ENCODE data around the gene NUBPL.
"Not testable (repeated sequence)": the region's sequence is repeated elsewhere in the genome, so short reads cannot be mapped to it uniquely, and the experiment has no call there.

Gene NUBPL

GRCh38 chr14:31578792-31579501 lies 17.7 kb downstream of the NUBPL start:
- DNase-seq: no peak

- no peak for DNase-seq
Observed at GRCh38 chr14:31580234-31580633, 19.0 kb downstream of the NUBPL start.

- no peak for DNase-seq
Observed at GRCh38 chr14:31582286-31582691, 21.1 kb downstream of the NUBPL start.

- no peak for DNase-seq
Observed at GRCh38 chr14:31582836-31583452, 21.7 kb downstream of the NUBPL start.

- DNase-seq: no peak
Observed at GRCh38 chr14:31590206-31590605, 29.0 kb downstream of the NUBPL start.

- no peak for DNase-seq
Observed at GRCh38 chr14:31592122-31592521, 30.9 kb downstream of the NUBPL start.

- no peak for DNase-seq
Observed at GRCh38 chr14:31592631-31593030, 31.4 kb downstream of the NUBPL start.

- DNase-seq: no peak
Observed at GRCh38 chr14:31596342-31597095, 35.3 kb downstream of the NUBPL start.

- no peak for DNase-seq
Observed at GRCh38 chr14:31605702-31606101, 44.5 kb downstream of the NUBPL start.

- no peak for DNase-seq
Observed at GRCh38 chr14:31611778-31612433, 50.7 kb downstream of the NUBPL start.

- no peak for DNase-seq
Observed at GRCh38 chr14:31613188-31613587, 52.0 kb downstream of the NUBPL start.

- not testable (repeated sequence) for DNase-seq
Observed at GRCh38 chr14:31618884-31619283, 57.7 kb downstream of the NUBPL start.

- no peak for DNase-seq
Observed at GRCh38 chr14:31619440-31619839, 58.2 kb downstream of the NUBPL start.

- DNase-seq: not testable (repeated sequence)
Observed at GRCh38 chr14:31620898-31621297, 59.7 kb downstream of the NUBPL start.

GRCh38 chr14:31622060-31622459 lies 60.9 kb downstream of the NUBPL start:
- DNase-seq: no peak

- DNase-seq: not testable (repeated sequence)
Observed at GRCh38 chr14:31652900-31653299, 91.7 kb downstream of the NUBPL start.

- no peak for DNase-seq
Observed at GRCh38 chr14:31657917-31658316, 96.7 kb downstream of the NUBPL start.

GRCh38 chr14:31659278-31659677 lies 98.1 kb downstream of the NUBPL start:
- no peak for DNase-seq

- no peak for DNase-seq
Observed at GRCh38 chr14:31660191-31660590, 99.0 kb downstream of the NUBPL start.

- DNase-seq: no peak
Observed at GRCh38 chr14:31660728-31661127, 99.5 kb downstream of the NUBPL start.

GRCh38 chr14:31668348-31668747 lies 107.1 kb downstream of the NUBPL start:
- no peak for DNase-seq

GRCh38 chr14:31672709-31673108 lies 111.5 kb downstream of the NUBPL start:
- DNase-seq: no peak

GRCh38 chr14:31677052-31677451 lies 115.8 kb downstream of the NUBPL start:
- no peak for DNase-seq

Data from central memory CD4-positive, alpha-beta T cell (primary cell).